Measurements from ENCODE around the gene DHX15. TPM values are rescaled to one million over a fixed set of nuclear protein-coding genes. Genes with fewer than 3 reads are reported as not detected.

DHX15 gene
- total and polyA plus RNA-seq, 10 of the 15 experiments (the other 5 are each of a cell fraction or from before 2014, with no cell fraction given): 166 to 269 (median 184) TPM

- TF ChIP-seq BRCA1 (IDR thresholded peaks at IDR 0.05; ENCODE audit: low read depth, low read length) (no peak), PAX8 (IDR thresholded peaks at IDR 0.05) (no peak), RAD21 (IDR thresholded peaks at IDR 0.05; ENCODE audit: insufficient read depth, low read depth, low read length) (no peak), E2F4 (IDR thresholded peaks at IDR 0.05; ENCODE audit: low read depth, low read length) (peak; percentile 67; the same call in 1 of the 2 replicates), CBFB (IDR thresholded peaks at IDR 0.05; ENCODE audit: low read depth) (no peak), SPI1 (IDR thresholded peaks at IDR 0.05; ENCODE audit: borderline replicate concordance, insufficient read depth, low read depth, low read length) (peak; percentile 69; the same call in 1 of the 2 replicates), YY1 (IDR thresholded peaks at IDR 0.05; ENCODE audit: low read depth, low read length) (peak; percentile 53; the same call in 1 of the 2 replicates), LARP7 (IDR thresholded peaks at IDR 0.05) (0 out of 2 replicates have a peak, but pooled peaks have one; percentile 28), RUNX3 (IDR thresholded peaks at IDR 0.05; ENCODE audit: low read length) (peak; percentile 45; the same call in 1 of the 2 replicates), MTA2 (IDR thresholded peaks at IDR 0.05; ENCODE audit: low read depth) (no peak), RB1 (IDR thresholded peaks at IDR 0.05; ENCODE audit: borderline replicate concordance) (peak; percentile 56; the same call in 1 of the 2 replicates), NBN (IDR thresholded peaks at IDR 0.05) (peak; percentile 72), TAF1 (IDR thresholded peaks at IDR 0.05; ENCODE audit: borderline replicate concordance, low read depth, low read length) (no peak), GABPA (IDR thresholded peaks at IDR 0.05; ENCODE audit: low read depth) (peak; percentile 60), SUPT20H (IDR thresholded peaks at IDR 0.05; ENCODE audit: borderline replicate concordance, control insufficient read depth, low read depth, low read length) (no peak), SREBF2 (IDR thresholded peaks at IDR 0.05; ENCODE audit: low read length) (no peak), E4F1 (IDR thresholded peaks at IDR 0.05; ENCODE audit: borderline replicate concordance, partially characterized antibody) (peak; percentile 4), EGR1 (IDR thresholded peaks at IDR 0.05; ENCODE audit: borderline replicate concordance in 1 of 2, low read depth in 2 of 2, low read length in 2 of 2) (peak in 1 of 2 experiments; percentile 45; a peak in 1 of 3 replicates)
- TF ChIP-seq, protein P1, sequence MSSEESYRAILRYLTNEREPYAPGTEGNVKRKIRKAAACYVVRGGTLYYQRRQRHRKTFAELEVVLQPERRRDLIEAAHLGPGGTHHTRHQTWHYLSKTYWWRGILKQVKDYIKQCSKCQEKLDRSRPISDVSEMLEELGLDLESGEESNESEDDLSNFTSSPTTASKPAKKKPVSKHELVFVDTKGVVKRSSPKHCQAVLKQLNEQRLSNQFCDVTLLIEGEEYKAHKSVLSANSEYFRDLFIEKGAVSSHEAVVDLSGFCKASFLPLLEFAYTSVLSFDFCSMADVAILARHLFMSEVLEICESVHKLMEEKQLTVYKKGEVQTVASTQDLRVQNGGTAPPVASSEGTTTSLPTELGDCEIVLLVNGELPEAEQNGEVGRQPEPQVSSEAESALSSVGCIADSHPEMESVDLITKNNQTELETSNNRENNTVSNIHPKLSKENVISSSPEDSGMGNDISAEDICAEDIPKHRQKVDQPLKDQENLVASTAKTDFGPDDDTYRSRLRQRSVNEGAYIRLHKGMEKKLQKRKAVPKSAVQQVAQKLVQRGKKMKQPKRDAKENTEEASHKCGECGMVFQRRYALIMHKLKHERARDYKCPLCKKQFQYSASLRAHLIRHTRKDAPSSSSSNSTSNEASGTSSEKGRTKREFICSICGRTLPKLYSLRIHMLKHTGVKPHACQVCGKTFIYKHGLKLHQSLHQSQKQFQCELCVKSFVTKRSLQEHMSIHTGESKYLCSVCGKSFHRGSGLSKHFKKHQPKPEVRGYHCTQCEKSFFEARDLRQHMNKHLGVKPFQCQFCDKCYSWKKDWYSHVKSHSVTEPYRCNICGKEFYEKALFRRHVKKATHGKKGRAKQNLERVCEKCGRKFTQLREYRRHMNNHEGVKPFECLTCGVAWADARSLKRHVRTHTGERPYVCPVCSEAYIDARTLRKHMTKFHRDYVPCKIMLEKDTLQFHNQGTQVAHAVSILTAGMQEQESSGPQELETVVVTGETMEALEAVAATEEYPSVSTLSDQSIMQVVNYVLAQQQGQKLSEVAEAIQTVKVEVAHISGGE (CRISPR knock-in tag; IDR thresholded peaks at IDR 0.05): no peak
- TF ChIP-seq, protein P2, sequence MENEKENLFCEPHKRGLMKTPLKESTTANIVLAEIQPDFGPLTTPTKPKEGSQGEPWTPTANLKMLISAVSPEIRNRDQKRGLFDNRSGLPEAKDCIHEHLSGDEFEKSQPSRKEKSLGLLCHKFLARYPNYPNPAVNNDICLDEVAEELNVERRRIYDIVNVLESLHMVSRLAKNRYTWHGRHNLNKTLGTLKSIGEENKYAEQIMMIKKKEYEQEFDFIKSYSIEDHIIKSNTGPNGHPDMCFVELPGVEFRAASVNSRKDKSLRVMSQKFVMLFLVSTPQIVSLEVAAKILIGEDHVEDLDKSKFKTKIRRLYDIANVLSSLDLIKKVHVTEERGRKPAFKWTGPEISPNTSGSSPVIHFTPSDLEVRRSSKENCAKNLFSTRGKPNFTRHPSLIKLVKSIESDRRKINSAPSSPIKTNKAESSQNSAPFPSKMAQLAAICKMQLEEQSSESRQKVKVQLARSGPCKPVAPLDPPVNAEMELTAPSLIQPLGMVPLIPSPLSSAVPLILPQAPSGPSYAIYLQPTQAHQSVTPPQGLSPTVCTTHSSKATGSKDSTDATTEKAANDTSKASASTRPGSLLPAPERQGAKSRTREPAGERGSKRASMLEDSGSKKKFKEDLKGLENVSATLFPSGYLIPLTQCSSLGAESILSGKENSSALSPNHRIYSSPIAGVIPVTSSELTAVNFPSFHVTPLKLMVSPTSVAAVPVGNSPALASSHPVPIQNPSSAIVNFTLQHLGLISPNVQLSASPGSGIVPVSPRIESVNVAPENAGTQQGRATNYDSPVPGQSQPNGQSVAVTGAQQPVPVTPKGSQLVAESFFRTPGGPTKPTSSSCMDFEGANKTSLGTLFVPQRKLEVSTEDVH (IDR thresholded peaks at IDR 0.05; ENCODE audit: low read depth, partially characterized antibody): peak; percentile 82
Observed at GRCh38 chr4:24583451-24584210, 723 bp downstream of the DHX15 start (continued).
